SK-N-MC (cell line): ENCODE measurements around the gene ASIC4.

Experiments used
- DNase-seq: peaks from one replicate; pipeline ENCODE4 v3.0.0-alpha.2; 2011; ENCODE audit warnings: low read depth, low spot score
- H3K27ac ChIP-seq: fragments of 200-600 bp; sonication (generic); 2 replicates; pipeline ENCODE4 v1.5.1; 2016; ENCODE audit warnings: mixed run types
- H3K36me3 ChIP-seq: fragments of 200-600 bp; sonication (generic); 2 replicates; pipeline ENCODE4 v1.6.1; 2017; ENCODE audit warnings: antibody characterized with exemption, low read length, mixed read lengths; ENCODE audit not compliant: insufficient read depth
- H3K4me3 ChIP-seq: fragments of 200-600 bp; sonication (generic); 2 replicates; pipeline ENCODE4 v1.5.1; 2016
- H3K9ac ChIP-seq: fragments of 200-600 bp; sonication (generic); 2 replicates; pipeline ENCODE4 v1.8.0; 2017; ENCODE audit warnings: mixed run types, mixed read lengths; ENCODE audit not compliant: insufficient read length
- H3K9me3 ChIP-seq: fragments of 200-600 bp; sonication (generic); 2 replicates; pipeline ENCODE4 v1.6.1; 2017; ENCODE audit warnings: low read depth, mild to moderate bottlenecking, antibody characterized with exemption, low read length, moderate library complexity, mixed read lengths
- EZH2 ChIP-seq: fragments of 200-600 bp; sonication (generic); IDR thresholded peaks from one replicate; pipeline ENCODE4 v1.6.1; 2017; ENCODE audit warnings: antibody characterized with exemption
- FOXP2 ChIP-seq: optimal IDR thresholded peaks from 2 replicates; pipeline ENCODE3; 2011; ENCODE audit warnings: mild to moderate bottlenecking, moderate library complexity; ENCODE audit not compliant: insufficient read depth; ENCODE audit errors: extremely low read length, control extremely low read depth
- POLR2AphosphoS5 ChIP-seq: IDR thresholded peaks from 2 replicates; pipeline ENCODE4 v1.6.1; 2012; ENCODE audit warnings: mild to moderate bottlenecking, low read depth, low read length, borderline replicate concordance

Gene ASIC4

GRCh38 chr2:219486380-219486959 is 27.8 kb upstream of the ASIC4 start:
- DNase-seq = no peak
- no peak overlapping the region for H3K27ac ChIP-seq
- H3K36me3 ChIP-seq = no peaks in the 10 kb centered on the region
- H3K9me3 ChIP-seq = no peaks in the 10 kb centered on the region
- TF ChIP-seq POLR2AphosphoS5 (no peak), EZH2 (no peak), FOXP2 (no peak)
- H3K4me3 ChIP-seq = no peak overlapping the region
- no peak overlapping the region for H3K9ac ChIP-seq

- H3K36me3 ChIP-seq = no peaks in the 10 kb centered on the region
- TF ChIP-seq FOXP2 = no peak
- TF ChIP-seq POLR2AphosphoS5 = no peak
- no peak for TF ChIP-seq EZH2
- H3K4me3 ChIP-seq = no peak overlapping the region
- H3K27ac ChIP-seq = no peak overlapping the region
- no peak for DNase-seq
- no peaks in the 10 kb centered on the region for H3K9me3 ChIP-seq
- H3K9ac ChIP-seq = no peak overlapping the region
Observed at GRCh38 chr2:219488149-219488843, 26.0 kb upstream of the ASIC4 start.

- Histone ChIP-seq H3K4me3 (no peak overlapping the region), H3K9me3 (no peaks in the 10 kb centered on the region), H3K9ac (no peak overlapping the region), H3K36me3 (no peaks in the 10 kb centered on the region), H3K27ac (no peak overlapping the region)
- no peak for TF ChIP-seq POLR2AphosphoS5
- no peak for TF ChIP-seq FOXP2
- TF ChIP-seq EZH2 = no peak
- DNase-seq = no peak
Observed at GRCh38 chr2:219488844-219489194, 25.5 kb upstream of the ASIC4 start.

GRCh38 chr2:219489315-219489714 is 25.0 kb upstream of the ASIC4 start:
- no peak overlapping the region for H3K9ac ChIP-seq
- H3K27ac ChIP-seq = no peak overlapping the region
- DNase-seq = no peak
- H3K9me3 ChIP-seq = no peaks in the 10 kb centered on the region
- no peak overlapping the region for H3K4me3 ChIP-seq
- TF ChIP-seq FOXP2 = no peak
- TF ChIP-seq EZH2 = no peak
- TF ChIP-seq POLR2AphosphoS5 = no peak
- H3K36me3 ChIP-seq = no peaks in the 10 kb centered on the region

GRCh38 chr2:219490186-219490585 is 24.1 kb upstream of the ASIC4 start:
- Histone ChIP-seq H3K9ac (no peak overlapping the region), H3K36me3 (no peaks in the 10 kb centered on the region), H3K27ac (no peak overlapping the region), H3K9me3 (no peaks in the 10 kb centered on the region), H3K4me3 (no peak overlapping the region)
- DNase-seq = no peak
- TF ChIP-seq POLR2AphosphoS5 (no peak), EZH2 (no peak)

GRCh38 chr2:219490600-219491130 is 23.6 kb upstream of the ASIC4 start:
- no peaks in the 10 kb centered on the region for H3K36me3 ChIP-seq
- TF ChIP-seq EZH2 (no peak), FOXP2 (no peak), POLR2AphosphoS5 (no peak)
- H3K9ac ChIP-seq = no peak overlapping the region
- no peak overlapping the region for H3K4me3 ChIP-seq
- no peaks in the 10 kb centered on the region for H3K9me3 ChIP-seq
- no peak overlapping the region for H3K27ac ChIP-seq
- DNase-seq = no peak

- Histone ChIP-seq H3K4me3 (no peak overlapping the region), H3K27ac (no peak overlapping the region), H3K9ac (no peak overlapping the region), H3K9me3 (no peaks in the 10 kb centered on the region), H3K36me3 (no peaks in the 10 kb centered on the region)
- TF ChIP-seq EZH2 = no peak
- TF ChIP-seq POLR2AphosphoS5 = no peak
- no peak for TF ChIP-seq FOXP2
- no peak for DNase-seq
Observed at GRCh38 chr2:219491278-219491963, 22.9 kb upstream of the ASIC4 start.

- no peak for DNase-seq
- TF ChIP-seq FOXP2 = no peak
- TF ChIP-seq POLR2AphosphoS5 = no peak
- no peak for TF ChIP-seq EZH2
- H3K36me3 ChIP-seq = no peaks in the 10 kb centered on the region
- H3K9me3 ChIP-seq = no peaks in the 10 kb centered on the region
- no peak overlapping the region for H3K4me3 ChIP-seq
- H3K27ac ChIP-seq = no peak overlapping the region
- no peak overlapping the region for H3K9ac ChIP-seq
Observed at GRCh38 chr2:219492575-219492974, 21.7 kb upstream of the ASIC4 start.

- TF ChIP-seq POLR2AphosphoS5 (no peak), FOXP2 (no peak), EZH2 (no peak)
- no peak overlapping the region for H3K4me3 ChIP-seq
- no peaks in the 10 kb centered on the region for H3K36me3 ChIP-seq
- no peaks in the 10 kb centered on the region for H3K9me3 ChIP-seq
- no peak overlapping the region for H3K27ac ChIP-seq
- no peak overlapping the region for H3K9ac ChIP-seq
- no peak for DNase-seq
Observed at GRCh38 chr2:219493086-219493485, 21.2 kb upstream of the ASIC4 start.
